Activated T-cell treated with anti-CD3 and anti-CD28 coated beads, Interleukin-2, amount 50 U/mL, for 72 hours (primary cell): ENCODE data around the gene RPL12. TPM values are rescaled to one million over a fixed set of nuclear protein-coding genes. Genes with fewer than 3 reads are reported as not detected.

ENCODE experiments used
- ATAC-seq, 2 donors: fragments of 150-1000 bp; cut with Tn5 transposase; replicated peaks in 1 of 2; 2 replicates each; pipeline ENCODE4 v1.10.0; 2021; ENCODE audit warnings: moderate library complexity in 2 of 2, mild to moderate bottlenecking in 1 of 2
- DNase-seq, 2 donors: peaks; one replicate each; pipeline ENCODE4 v3.0.0; 2021 to 2022; ENCODE audit warnings: mixed read lengths in 1 of 2
- H3K27ac Mint-ChIP-seq: one replicate; pipeline ENCODE4 v1.8.0; 2022; ENCODE audit warnings: mild to moderate bottlenecking, moderate library complexity, mixed read lengths
- H3K27me3 Mint-ChIP-seq: one replicate; pipeline ENCODE4 v1.8.0; 2022; ENCODE audit warnings: low read depth, mixed read lengths
- H3K36me3 Mint-ChIP-seq, 2 donors: one replicate each; pipeline ENCODE4 v1.8.0; 2022; ENCODE audit warnings: mixed read lengths in 2 of 2, mild to moderate bottlenecking in 1 of 2; ENCODE audit not compliant: insufficient read depth in 2 of 2
- H3K4me1 Mint-ChIP-seq: one replicate; pipeline ENCODE4 v1.8.0; 2022; ENCODE audit warnings: low read depth, mixed read lengths
- H3K4me3 Mint-ChIP-seq, 2 donors: one replicate each; pipeline ENCODE4 v1.8.0; 2022; ENCODE audit warnings: mild to moderate bottlenecking in 2 of 2, mixed read lengths in 2 of 2, moderate library complexity in 2 of 2
- H3K9me3 Mint-ChIP-seq, 2 donors: one replicate each; pipeline ENCODE4 v1.8.0; 2022; ENCODE audit warnings: mixed read lengths in 2 of 2
- total RNA-seq, 2 donors: library from RNA; stranded (reverse); gene quantifications; one replicate each; pipeline ENCODE4 v1.2.3, GENCODE V29; 2022

RPL12 gene
- total RNA-seq, 2 donors from 2014 or later, result 2,503 to 2,755 TPM

DNA sequence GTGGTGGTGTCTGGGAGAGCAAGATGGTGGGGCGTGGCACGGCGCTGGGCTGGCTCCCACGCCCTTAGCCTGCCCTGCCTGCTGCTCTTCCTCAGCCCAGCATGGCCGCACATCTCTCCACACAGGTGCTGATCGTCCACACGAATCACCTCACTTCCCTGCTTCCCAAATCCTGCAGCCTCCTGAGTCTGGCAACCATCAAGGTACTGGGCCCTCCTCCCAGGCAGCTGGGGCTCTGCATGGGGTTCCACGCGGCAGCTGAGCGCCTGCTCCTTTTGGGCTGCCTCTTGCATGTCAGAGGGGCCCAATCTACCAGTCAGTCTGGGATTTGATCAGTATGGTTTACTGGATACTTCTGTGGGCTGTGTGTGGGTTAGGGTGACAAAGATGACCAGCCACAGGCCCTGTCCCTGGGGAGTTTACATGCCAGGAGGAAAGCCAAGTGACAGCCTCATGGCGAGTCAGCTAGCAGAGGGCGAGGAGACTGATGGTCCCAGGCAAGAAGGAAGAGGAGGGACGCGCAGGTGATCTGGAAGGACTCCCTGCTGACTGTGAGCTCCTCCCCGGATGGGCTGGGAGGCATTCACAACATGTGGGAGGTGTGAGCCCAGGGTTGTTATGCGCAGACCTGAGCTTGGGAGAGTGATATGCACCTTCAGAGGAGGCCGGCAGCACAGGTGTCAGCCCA, 6.1 kb upstream of the RPL12 start:
- H3K27me3 Mint-ChIP-seq, result no peaks in the 10 kb centered on the region
- H3K4me1 Mint-ChIP-seq, result no peaks in the 10 kb centered on the region
- no peak overlapping the region for H3K4me3 Mint-ChIP-seq
- ATAC-seq (no peak), DNase-seq (no peak)
- H3K9me3 Mint-ChIP-seq, result no peaks in the 10 kb centered on the region
- peaks cover 2 to 15% of the 10 kb centered on the region in 2 donors for H3K36me3 Mint-ChIP-seq
- no peak overlapping the region for H3K27ac Mint-ChIP-seq

DNA sequence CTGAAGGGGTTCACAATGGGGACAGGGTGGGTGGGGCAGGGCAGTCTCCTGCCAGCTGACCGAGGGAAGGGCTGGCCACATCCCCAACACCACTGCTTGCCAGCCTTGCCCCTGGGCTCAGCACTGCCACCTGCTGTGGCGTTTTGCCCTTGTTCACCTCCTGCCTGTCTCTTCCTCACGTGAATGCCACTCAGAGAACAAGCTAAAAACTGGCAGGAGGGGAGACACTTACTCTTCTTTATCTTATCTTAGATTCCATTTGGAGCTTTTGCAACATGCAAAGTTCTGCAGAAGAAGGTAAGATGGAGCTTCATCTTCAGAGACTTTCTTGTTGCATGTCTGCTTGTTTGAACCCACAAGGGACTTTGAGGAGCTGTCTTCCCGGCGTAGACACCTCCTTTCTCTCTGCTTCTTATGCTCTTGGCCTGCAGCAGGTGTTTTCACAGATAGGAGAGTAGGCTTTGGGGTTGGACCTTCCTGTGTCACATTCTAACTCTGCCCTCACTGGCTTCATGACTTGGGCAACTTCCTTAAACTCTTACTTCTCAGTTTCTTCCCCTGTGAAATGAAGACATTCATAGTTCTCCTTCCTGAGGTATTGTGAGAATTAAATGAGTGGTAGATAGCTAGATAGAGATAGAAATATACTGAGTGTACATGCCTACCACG, 4.3 kb upstream of the RPL12 start:
- Mint-ChIP-seq H3K27me3 (no peaks in the 10 kb centered on the region), H3K4me3 (no peak overlapping the region)

DNA sequence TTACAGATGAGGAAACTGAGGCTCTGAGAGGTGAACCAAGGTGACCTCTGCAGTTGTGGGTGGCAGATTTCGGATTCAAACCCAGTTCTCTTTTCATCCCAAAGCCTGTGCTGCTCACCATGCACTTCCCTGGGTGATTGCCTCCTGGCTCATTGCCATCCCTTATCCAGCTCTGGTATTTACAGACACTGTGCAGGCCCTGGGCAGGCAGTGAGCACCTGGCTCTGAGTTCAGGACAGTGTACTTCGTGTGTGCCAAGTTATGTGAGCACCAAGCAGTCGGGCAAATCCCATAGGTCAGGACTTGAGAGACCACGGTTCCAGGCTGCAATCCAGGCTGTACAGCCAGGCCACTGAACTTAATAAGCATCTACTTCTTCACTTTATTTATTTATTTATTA, 1.5 kb upstream of the RPL12 start:
- DNase-seq, result no peak
- Mint-ChIP-seq H3K27ac (no peak overlapping the region), H3K27me3 (no peaks in the 10 kb centered on the region), H3K4me3 (peak overlapping the region; percentile 91 to 94), H3K4me1 (peaks cover 28% of the 10 kb centered on the region), H3K36me3 (peaks cover 26 to 38% of the 10 kb centered on the region in 2 donors), H3K9me3 (no peaks in the 10 kb centered on the region)
- ATAC-seq, result no peak

More for the DNA sequence above, 4.3 kb upstream of the RPL12 start:
- H3K36me3 Mint-ChIP-seq, result peaks cover 4 to 15% of the 10 kb centered on the region in 2 donors
- H3K27ac Mint-ChIP-seq, result no peak overlapping the region
- H3K9me3 Mint-ChIP-seq, result no peaks in the 10 kb centered on the region
- H3K4me1 Mint-ChIP-seq, result peaks cover 2% of the 10 kb centered on the region
- DNase-seq (peak in 1 of 2 donors; percentile 48), ATAC-seq (no peak)

DNA sequence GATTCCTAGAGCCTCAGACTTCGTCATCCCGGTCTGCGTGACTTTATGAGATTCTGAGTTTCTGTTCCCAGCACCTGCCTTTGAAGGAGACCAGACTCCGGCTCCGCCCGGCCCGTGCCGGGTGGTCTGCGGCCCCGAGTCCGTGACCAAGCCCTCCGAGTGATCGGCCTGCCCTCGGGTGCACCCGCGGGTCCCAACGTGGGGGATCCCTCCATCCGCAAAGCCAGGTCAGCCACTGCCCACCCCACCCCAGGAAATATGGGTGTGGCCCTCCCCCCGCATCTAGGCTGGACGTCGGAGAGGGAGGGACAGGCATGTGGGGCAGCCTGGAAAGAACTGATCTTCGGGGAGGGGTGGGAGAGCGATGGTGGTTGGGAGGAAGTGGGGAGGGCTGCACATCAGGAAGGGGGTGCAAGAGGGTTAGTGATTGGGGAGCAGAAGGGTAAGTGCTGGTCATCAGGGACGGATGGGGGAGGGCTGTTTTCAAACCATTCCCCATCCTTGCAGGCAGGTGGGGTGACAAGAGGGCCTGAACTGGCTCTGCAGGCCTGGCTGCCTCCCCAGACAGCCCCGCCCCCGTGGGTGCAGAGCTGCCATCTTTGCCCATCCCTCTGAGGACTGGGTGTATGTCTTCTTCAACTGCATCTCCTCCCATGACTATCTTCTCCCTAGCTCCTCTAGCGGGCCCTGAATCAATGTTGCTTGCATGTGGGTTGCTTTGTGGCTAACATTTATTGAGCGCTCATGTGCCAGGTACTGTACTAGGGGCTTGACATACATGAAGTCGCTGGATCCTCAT, 851 bp upstream of the RPL12 start:
- H3K4me1 Mint-ChIP-seq, result peaks cover 33% of the 10 kb centered on the region
- H3K27ac Mint-ChIP-seq, result peak overlapping the region; percentile 91
- H3K27me3 Mint-ChIP-seq, result no peaks in the 10 kb centered on the region
- no peaks in the 10 kb centered on the region for H3K9me3 Mint-ChIP-seq
- ATAC-seq (peak; percentile 17 to 19), DNase-seq (peak; percentile 62 to 66)
- peak overlapping the region; percentile 91 to 94 for H3K4me3 Mint-ChIP-seq
- H3K36me3 Mint-ChIP-seq, result peaks cover 28 to 41% of the 10 kb centered on the region in 2 donors

DNA sequence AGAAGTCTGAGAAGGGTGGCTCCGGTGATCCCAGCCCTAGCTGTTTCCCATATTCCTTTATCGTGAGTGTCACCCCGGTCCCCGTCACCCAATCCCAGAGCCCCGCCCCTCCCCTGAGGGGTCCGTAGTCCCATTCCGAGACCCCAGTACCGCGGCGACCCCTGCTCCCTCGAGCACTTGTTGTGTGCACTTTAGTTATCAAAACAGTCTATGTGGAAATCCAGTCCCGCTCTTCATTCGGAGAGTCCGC, 327 bp upstream of the RPL12 start:
- Mint-ChIP-seq H3K27ac (peak overlapping the region; percentile 91), H3K9me3 (no peaks in the 10 kb centered on the region), H3K4me3 (peak overlapping the region; percentile 91 to 94), H3K27me3 (no peaks in the 10 kb centered on the region), H3K4me1 (peaks cover 39% of the 10 kb centered on the region), H3K36me3 (peaks cover 32 to 45% of the 10 kb centered on the region in 2 donors)
- ATAC-seq, result peak in 1 of 2 donors; percentile 10
- no peak for DNase-seq

DNA sequence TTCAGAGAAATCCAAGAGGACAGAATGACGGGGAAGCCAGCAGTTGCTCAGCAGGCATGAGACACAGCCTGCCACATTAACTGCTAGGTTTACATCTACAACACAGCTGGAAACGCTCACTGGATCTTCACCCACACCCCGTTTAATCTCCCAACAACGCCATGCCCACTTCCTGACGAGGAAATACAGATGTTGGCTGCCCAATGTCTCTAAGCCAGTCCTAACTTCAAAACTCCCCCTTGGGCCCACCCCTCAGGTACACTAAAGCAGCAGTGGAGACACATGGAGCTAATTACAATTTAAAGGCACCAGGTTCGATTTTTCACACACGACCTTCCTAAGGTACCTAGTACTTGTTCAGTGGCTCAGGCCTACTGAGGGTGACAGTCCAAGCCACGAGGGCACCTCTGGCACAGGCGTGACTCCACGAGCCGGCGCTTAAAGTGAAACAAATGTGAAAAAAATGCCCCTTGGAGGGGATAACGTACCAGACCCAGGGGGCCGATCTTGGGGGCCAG, 904 bp downstream of the RPL12 start:
- peak overlapping the region; percentile 91 for H3K27ac Mint-ChIP-seq
- peaks cover 39 to 50% of the 10 kb centered on the region in 2 donors for H3K36me3 Mint-ChIP-seq
- ATAC-seq (peak; percentile 0 to 4), DNase-seq (no peak)
- peaks cover 43% of the 10 kb centered on the region for H3K4me1 Mint-ChIP-seq
- H3K9me3 Mint-ChIP-seq, result peaks cover 0 to 2% of the 10 kb centered on the region in 2 donors
- peak overlapping the region; percentile 91 to 94 for H3K4me3 Mint-ChIP-seq
- H3K27me3 Mint-ChIP-seq, result no peaks in the 10 kb centered on the region

DNA sequence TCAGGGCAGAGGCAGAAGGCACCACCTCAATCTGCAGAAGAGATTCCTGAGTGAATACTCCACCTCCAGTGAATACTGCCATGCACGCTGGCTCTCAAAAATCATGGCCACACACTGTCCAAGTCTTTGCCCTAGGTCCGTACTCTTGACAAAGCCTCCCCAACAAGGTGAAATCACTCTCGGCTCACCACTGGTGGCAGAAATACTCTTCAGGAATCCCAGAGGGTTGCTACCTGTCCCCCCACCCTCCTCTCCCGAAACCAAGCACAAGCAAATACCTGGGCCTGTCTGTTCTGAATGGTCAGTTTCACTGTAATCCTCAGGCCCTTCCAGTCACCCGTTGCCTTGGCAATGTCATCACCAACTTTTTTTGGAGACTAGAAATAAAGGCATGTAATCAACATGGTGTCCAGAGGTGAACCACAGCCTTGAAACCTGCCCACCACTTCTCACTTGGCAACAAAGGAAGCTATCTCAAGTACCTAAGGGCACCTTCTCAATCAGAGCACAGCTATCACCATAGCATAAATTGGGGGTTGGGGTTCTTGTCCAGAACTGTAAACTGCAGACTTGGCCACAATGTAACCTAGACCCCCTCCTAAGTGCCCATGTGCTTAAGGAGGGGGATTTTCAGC, 1.8 kb downstream of the RPL12 start:
- no peaks in the 10 kb centered on the region for H3K27me3 Mint-ChIP-seq
- H3K9me3 Mint-ChIP-seq, result peaks cover 2 to 9% of the 10 kb centered on the region in 2 donors
- H3K27ac Mint-ChIP-seq, result peak overlapping the region; percentile 91
- H3K4me3 Mint-ChIP-seq, result peak overlapping the region; percentile 91 to 94
- ATAC-seq (no peak), DNase-seq (no peak)
- peaks cover 47 to 59% of the 10 kb centered on the region in 2 donors for H3K36me3 Mint-ChIP-seq
- peaks cover 43% of the 10 kb centered on the region for H3K4me1 Mint-ChIP-seq

DNA sequence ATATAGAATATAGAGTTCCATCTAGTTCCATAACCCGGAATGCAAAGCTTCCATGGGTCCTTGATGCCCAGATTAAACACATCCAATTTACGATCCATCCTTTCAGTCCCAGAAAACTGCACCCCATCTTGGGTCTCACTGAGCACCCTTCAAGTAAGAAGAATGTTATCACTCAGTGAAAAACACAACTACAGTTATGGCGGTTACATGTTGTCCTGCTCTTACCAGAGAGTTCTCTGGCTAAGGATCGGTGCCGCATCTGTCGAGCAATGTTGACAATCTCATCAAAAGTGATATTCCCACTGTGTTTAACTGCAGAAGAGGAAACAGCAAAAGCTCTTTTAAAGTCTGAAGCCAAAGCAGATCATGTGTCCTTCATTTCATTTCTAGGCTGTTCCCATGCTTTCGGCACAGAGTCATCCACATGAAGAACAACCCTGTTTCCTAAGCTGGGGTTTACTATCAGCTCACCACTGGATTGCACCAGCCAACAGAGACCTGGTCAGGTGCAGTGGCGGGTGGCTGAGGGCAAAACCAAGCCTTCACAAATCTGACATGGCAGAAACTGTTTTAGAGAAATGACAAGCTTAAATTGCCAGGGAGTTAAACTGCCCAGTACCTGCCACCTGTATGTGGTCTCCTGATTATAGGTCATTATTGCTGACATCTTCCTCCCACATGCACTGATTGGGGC, 2.9 kb downstream of the RPL12 start:
- peak overlapping the region; percentile 91 to 94 for H3K4me3 Mint-ChIP-seq
- peaks cover 43% of the 10 kb centered on the region for H3K4me1 Mint-ChIP-seq

DNA sequence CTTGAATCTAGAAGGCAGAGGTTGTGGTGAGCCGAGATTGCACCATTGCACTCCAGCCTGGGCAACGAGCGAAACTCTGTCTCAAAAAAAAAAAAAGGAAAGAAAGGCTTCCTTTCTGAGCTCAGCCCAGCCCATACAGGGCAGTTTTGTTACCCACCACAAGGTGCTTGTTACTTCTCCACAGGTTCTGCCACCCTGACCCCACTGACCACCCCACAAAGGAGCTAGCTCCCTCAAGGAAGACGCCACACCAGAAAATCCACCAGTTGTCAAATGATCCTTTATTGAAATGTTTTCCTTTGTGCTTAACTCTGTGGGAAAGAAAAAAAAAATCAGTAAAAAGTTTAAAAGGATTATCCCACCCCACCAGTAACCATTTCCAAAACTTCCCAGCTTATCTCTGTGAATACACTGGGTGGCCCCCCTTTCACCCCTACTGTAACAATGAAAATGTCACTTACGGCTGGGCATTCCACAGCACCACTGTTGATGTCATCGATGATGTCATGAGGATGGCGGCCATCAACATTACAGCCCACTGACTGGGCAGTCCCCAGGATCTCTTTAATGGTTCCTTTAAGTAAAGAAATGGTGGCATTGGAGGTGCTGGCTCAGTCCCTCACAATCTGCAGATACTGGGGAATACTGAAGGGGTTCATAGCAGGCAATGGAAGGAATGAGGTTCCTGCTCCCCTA, 3.6 kb downstream of the RPL12 start:
- no peak for ATAC-seq
- no peak for DNase-seq
- Mint-ChIP-seq H3K4me1 (peaks cover 43% of the 10 kb centered on the region), H3K9me3 (peaks cover 2 to 12% of the 10 kb centered on the region in 2 donors), H3K27me3 (no peaks in the 10 kb centered on the region), H3K36me3 (peaks cover 56 to 72% of the 10 kb centered on the region in 2 donors), H3K27ac (peak overlapping the region; percentile 91), H3K4me3 (peak overlapping the region; percentile 17 to 91)

More for the DNA sequence above, 2.9 kb downstream of the RPL12 start:
- no peak for ATAC-seq
- H3K36me3 Mint-ChIP-seq, result peaks cover 54 to 71% of the 10 kb centered on the region in 2 donors
- H3K27me3 Mint-ChIP-seq, result no peaks in the 10 kb centered on the region
- H3K9me3 Mint-ChIP-seq, result peaks cover 2 to 12% of the 10 kb centered on the region in 2 donors
- H3K27ac Mint-ChIP-seq, result peak overlapping the region; percentile 91
- no peak for DNase-seq

DNA sequence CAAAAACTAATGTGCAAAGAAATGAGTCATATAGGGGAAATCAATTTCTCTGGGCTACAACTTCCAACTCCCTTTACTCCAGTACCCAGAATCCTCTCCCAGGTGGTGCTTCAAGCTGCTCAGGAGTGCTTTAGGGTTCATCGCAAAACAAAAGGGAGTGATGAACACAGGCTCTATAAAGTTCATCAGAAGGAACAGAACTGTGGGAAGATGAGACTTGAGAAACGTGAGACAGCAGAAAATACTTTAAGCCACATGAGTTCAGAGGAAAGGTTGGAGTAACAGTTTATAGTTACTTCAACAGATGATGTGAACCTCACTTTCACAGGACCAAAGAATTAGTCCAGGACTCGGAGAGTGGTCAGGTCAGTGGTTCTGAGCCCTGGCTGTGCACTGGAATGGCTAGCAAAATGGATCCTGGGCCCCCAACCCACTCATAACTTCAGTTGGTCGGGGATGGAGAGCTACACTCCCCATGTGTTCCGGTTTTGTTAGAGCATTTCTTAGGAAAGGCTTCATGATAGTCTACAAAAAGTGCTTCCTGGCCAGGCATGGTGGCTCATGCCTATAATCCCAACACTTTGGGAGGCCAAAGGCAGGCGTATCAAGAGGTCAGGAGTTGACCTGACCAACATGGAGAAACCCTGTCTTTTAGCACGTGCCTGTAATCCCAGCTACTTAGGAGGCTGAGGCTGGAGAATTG, 4.3 kb downstream of the RPL12 start:
- peak overlapping the region; percentile 61 for H3K27ac Mint-ChIP-seq
- H3K4me1 Mint-ChIP-seq, result peaks cover 43% of the 10 kb centered on the region
- DNase-seq (no peak), ATAC-seq (no peak)
- H3K27me3 Mint-ChIP-seq, result no peaks in the 10 kb centered on the region
- H3K9me3 Mint-ChIP-seq, result peaks cover 2 to 12% of the 10 kb centered on the region in 2 donors
- H3K36me3 Mint-ChIP-seq, result peaks cover 58 to 75% of the 10 kb centered on the region in 2 donors
- H3K4me3 Mint-ChIP-seq, result peak overlapping the region; percentile 17 to 46

DNA sequence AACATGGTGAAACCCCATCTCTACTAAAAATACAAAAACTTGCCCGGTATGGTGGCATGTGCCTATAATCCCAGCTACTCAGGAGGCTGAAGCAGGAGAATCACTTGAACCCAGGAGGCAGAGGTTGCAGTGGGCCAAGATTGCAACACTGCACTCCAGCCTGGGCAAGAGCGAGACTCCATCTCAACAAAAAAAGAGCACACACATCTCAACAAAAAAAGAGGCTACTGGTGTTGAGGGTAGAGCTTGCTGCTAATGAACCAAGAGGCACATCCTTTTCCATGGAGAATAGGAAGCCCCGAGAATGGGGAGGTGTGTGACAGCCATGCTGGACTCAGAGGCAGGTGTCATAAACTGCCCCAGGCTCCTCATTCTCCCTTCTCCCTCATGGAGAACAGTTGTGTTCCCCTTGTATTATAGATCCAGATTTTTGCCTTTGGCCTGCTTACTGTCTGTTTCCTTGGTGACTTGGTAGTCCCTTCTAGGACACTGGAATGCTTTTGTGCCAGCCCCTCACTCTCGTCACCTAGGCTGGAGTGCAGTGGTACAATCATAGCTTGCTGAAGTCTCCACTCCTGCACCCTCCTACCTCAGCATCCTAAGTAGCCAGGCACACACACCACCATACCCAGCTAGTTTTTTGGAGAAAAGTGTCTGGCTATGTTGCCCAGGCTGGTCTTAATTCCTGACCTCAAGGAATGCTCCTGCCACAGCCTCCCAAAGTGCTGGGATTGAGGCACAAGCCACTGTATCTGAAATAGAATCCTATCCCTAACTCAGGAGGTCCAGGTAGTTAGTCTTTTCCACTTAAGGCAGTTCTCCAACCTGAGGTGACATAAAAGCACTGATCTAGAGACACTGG, 5.1 kb downstream of the RPL12 start:
- H3K9me3 Mint-ChIP-seq, result peaks cover 2 to 12% of the 10 kb centered on the region in 2 donors
- DNase-seq (no peak), ATAC-seq (no peak)
- H3K36me3 Mint-ChIP-seq, result peaks cover 59 to 79% of the 10 kb centered on the region in 2 donors
- H3K27ac Mint-ChIP-seq, result peak overlapping the region; percentile 61
- H3K27me3 Mint-ChIP-seq, result no peaks in the 10 kb centered on the region
- H3K4me1 Mint-ChIP-seq, result peaks cover 43% of the 10 kb centered on the region
- no peak overlapping the region for H3K4me3 Mint-ChIP-seq
